HUES64 (cell line): ENCODE results near the gene SLC12A6.
"Not testable (repeated sequence)": the region's sequence is repeated elsewhere in the genome, so short reads cannot be mapped to it uniquely, and the experiment has no call there.

Experiments used
- H3K27ac ChIP-seq: 2 replicates; pipeline ENCODE4 v1.7.0; 2013; ENCODE audit warnings: low read depth, low read length, inconsistent platforms
- H3K27me3 ChIP-seq: 2 replicates; pipeline ENCODE4 v1.6.1; 2013; ENCODE audit warnings: mild to moderate bottlenecking, low read length; ENCODE audit not compliant: insufficient read depth
- H3K36me3 ChIP-seq: 2 replicates; pipeline ENCODE4 v1.6.1; 2013; ENCODE audit warnings: mild to moderate bottlenecking, low read length; ENCODE audit not compliant: insufficient read depth
- H3K4me1 ChIP-seq: 2 replicates; pipeline ENCODE4 v1.6.1; 2013; ENCODE audit warnings: mild to moderate bottlenecking, low read length, moderate library complexity; ENCODE audit not compliant: insufficient read depth
- H3K4me3 ChIP-seq: 2 replicates; pipeline ENCODE4 v1.5.1; 2013; ENCODE audit warnings: mild to moderate bottlenecking, low read length, moderate library complexity
- H3K9ac ChIP-seq: 2 replicates; pipeline ENCODE4 v1.6.1; 2013; ENCODE audit warnings: mild to moderate bottlenecking, low read depth, low read length
- H3K9me3 ChIP-seq: 2 replicates; pipeline ENCODE4 v1.6.1; 2013; ENCODE audit warnings: low read depth, low read length; ENCODE audit not compliant: insufficient read depth
- WGBS: fragments of 150-250, 120-280 bp; methylation state at CpG from one replicate; pipeline ENCODE4 v1.1.7; 2013; ENCODE audit warnings: missing lambda C conversion rate; 5-methylcytosine and 5-hydroxymethylcytosine counted together

SLC12A6 gene

GRCh38 chr15:34355241-34355640 lies 17.7 kb upstream of the SLC12A6 start:
- no peak overlapping the region for H3K9ac ChIP-seq
- no peaks in the 10 kb centered on the region for H3K9me3 ChIP-seq
- H3K36me3 ChIP-seq: peaks cover 52% of the 10 kb centered on the region
- no peak overlapping the region for H3K27ac ChIP-seq
- H3K4me1 ChIP-seq: peaks cover 6% of the 10 kb centered on the region; the same call in 1 of the 2 replicates
- H3K27me3 ChIP-seq: no peaks in the 10 kb centered on the region
- no peak overlapping the region for H3K4me3 ChIP-seq
- WGBS: 93% methylated on average over 9 of the region's 9 CpGs

GRCh38 chr15:34354286-34354685 lies 16.7 kb upstream of the SLC12A6 start:
- H3K9me3 ChIP-seq: no peaks in the 10 kb centered on the region
- WGBS: 97% methylated on average over 7 of the region's 7 CpGs
- H3K9ac ChIP-seq: no peak overlapping the region
- H3K27ac ChIP-seq: no peak overlapping the region
- H3K36me3 ChIP-seq: peaks cover 43% of the 10 kb centered on the region
- H3K4me1 ChIP-seq: peaks cover 6% of the 10 kb centered on the region; the same call in 1 of the 2 replicates
- no peak overlapping the region for H3K4me3 ChIP-seq
- no peaks in the 10 kb centered on the region for H3K27me3 ChIP-seq

DNA sequence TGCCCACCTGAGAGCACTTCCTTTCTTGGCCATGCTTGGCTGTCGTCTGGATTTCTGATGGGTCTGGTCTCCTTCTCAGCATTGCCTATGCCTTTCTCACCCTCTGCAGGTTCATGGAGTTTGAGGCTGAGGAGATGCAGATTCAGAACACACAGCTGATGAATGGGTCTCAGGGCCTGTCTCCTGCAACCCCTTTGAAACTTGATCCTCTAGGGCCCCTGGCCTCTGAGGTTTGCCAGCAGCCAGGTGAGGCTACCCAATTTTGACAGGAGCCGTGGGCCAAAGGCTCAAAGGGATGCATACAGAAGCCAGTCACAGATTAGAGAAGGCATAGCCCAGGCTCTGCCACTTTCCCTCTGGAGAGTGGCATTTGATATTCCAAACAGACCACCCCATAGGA lies 16.0 kb upstream of the SLC12A6 start:
- Histone ChIP-seq H3K27ac (no peak overlapping the region), H3K9me3 (no peaks in the 10 kb centered on the region), H3K4me3 (no peak overlapping the region), H3K36me3 (peaks cover 36% of the 10 kb centered on the region), H3K4me1 (peaks cover 6% of the 10 kb centered on the region; the same call in 1 of the 2 replicates), H3K9ac (no peak overlapping the region), H3K27me3 (no peaks in the 10 kb centered on the region)
- WGBS: 75% methylated on average over 2 of the region's 2 CpGs

DNA sequence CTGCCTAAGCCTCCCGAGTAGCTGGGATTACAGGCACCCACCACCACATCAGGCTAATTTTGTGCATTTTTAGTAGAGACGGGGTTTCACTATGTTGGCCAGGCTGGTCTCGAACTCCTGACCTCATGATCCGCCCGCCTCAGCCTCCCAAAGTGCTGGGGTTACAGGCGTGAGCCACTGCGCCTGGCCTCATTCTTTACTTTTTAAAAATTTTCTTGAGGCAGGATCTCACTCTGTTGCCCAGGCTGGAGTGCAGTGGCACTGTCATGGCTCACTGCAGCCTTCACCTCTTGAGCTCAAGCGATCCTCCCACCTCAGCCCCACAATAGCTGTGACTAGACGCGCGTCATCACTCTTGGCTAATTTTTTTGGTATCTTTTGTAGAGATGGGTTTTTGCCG lies 15.4 kb upstream of the SLC12A6 start:
- peaks cover 30% of the 10 kb centered on the region for H3K36me3 ChIP-seq
- H3K9ac ChIP-seq, H3K4me3 ChIP-seq, H3K27me3 ChIP-seq, H3K27ac ChIP-seq, H3K4me1 ChIP-seq, H3K9me3 ChIP-seq: not testable (repeated sequence)
- WGBS: 89% methylated on average over 12 of the region's 12 CpGs

DNA sequence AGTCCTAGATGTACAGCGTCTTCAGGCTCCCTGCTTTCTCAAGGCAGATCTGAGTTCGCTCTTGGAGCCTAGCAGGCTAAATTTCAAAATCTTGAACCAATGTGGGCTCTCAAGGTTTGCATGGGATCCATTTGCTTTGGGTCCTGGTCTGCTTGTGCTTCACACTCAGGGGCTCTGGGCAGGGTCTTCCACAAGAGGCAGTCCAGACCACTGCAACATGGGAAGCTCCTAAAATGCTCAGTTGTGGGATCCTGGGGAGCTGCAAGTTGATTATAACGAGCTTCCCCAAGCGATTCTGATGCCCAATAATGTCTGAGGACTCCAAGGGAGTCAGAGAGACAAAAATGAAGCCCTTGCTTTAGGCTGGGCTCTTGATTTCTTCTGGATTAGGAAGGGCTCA lies 12.2 kb upstream of the SLC12A6 start:
- WGBS: 90% methylated on average over 4 of the region's 4 CpGs
- no peak overlapping the region for H3K4me3 ChIP-seq
- H3K27me3 ChIP-seq: no peaks in the 10 kb centered on the region
- peaks cover 6% of the 10 kb centered on the region; the same call in 1 of the 2 replicates for H3K4me1 ChIP-seq
- H3K9me3 ChIP-seq: no peaks in the 10 kb centered on the region
- no peak overlapping the region for H3K27ac ChIP-seq
- no peak overlapping the region for H3K9ac ChIP-seq
- H3K36me3 ChIP-seq: peaks cover 4% of the 10 kb centered on the region

- Histone ChIP-seq H3K36me3 (no peaks in the 10 kb centered on the region), H3K9ac (no peak overlapping the region), H3K9me3 (no peaks in the 10 kb centered on the region), H3K4me3 (no peak overlapping the region), H3K4me1 (peaks cover 1% of the 10 kb centered on the region; the same call in 1 of the 2 replicates), H3K27me3 (no peaks in the 10 kb centered on the region), H3K27ac (no peak overlapping the region)
- 86% methylated on average over 1 of the region's 1 CpG for WGBS
Measured at GRCh38 chr15:34348735-34349300, 11.2 kb upstream of the SLC12A6 start.

- Histone ChIP-seq H3K36me3 (no peaks in the 10 kb centered on the region), H3K27ac (no peak overlapping the region), H3K4me3 (no peak overlapping the region), H3K9ac (no peak overlapping the region), H3K4me1 (no peaks in the 10 kb centered on the region), H3K9me3 (no peaks in the 10 kb centered on the region), H3K27me3 (no peaks in the 10 kb centered on the region)
- WGBS: 87% methylated on average over 13 of the region's 13 CpGs
Measured at GRCh38 chr15:34347951-34348638, 10.5 kb upstream of the SLC12A6 start.

GRCh38 chr15:34342737-34343575 lies 5.4 kb upstream of the SLC12A6 start, which contains the start of the genes NOP10 and NUTM1:
Gene NOP10, minus strand, starts transcription at chr15:34343136. Its CDS starts 63 bp downstream, at chr15:34343073.
Gene NUTM1, plus strand, starts transcription at chr15:34343315. Its CDS starts 382 bp downstream, at chr15:34343697.
- Histone ChIP-seq H3K27me3 (no peaks in the 10 kb centered on the region), H3K4me1 (no peaks in the 10 kb centered on the region), H3K27ac (peak within 1 kb of the TSS; percentile 79), H3K36me3 (peaks cover 30% of the 10 kb centered on the region), H3K4me3 (peak within 1 kb of the TSS; percentile 83), H3K9ac (peak within 1 kb of the TSS; percentile 89), H3K9me3 (no peaks in the 10 kb centered on the region)
- WGBS: under 1% methylated on average over 37 of the region's 38 CpGs

DNA sequence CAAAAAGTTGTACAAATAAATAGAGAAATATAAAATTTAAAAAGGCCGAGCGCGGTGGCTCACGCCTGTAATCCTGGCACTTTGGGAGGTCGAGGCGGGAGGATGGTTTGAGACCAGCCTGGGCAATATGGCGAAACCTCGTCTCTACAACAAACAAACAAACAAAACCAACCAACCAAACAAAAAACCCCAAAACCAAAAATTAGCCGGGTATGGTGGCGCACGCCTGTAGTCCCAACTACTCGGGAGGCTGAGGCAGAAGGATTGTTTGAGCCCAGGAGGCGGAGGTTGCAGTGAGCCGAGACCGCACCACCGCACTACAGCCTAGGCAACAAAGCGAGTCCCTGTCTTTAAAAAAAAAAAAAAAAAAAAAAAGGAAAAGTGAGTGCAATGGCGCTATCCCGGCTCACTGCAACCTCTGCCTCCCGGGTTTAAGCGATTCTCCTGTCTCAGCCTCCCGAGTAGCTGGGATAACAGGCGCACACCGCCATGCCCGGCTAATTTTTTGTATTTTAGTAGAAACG lies 4.7 kb upstream of the SLC12A6 start:
- Histone ChIP-seq H3K36me3 (peaks cover 30% of the 10 kb centered on the region), H3K9ac (peak overlapping the region; percentile 89), H3K4me3 (peak overlapping the region; percentile 83), H3K27ac (peak overlapping the region; percentile 79; the same call in 1 of the 2 replicates)
- H3K27me3 ChIP-seq, H3K4me1 ChIP-seq, H3K9me3 ChIP-seq: not testable (repeated sequence)
- WGBS: 37% methylated on average over 26 of the region's 26 CpGs

GRCh38 chr15:34341381-34342212 lies 4.0 kb upstream of the SLC12A6 start:
- no peak overlapping the region for H3K27ac ChIP-seq
- H3K9me3 ChIP-seq: no peaks in the 10 kb centered on the region
- H3K27me3 ChIP-seq: no peaks in the 10 kb centered on the region
- peak overlapping the region; percentile 83 for H3K4me3 ChIP-seq
- no peak overlapping the region for H3K9ac ChIP-seq
- peaks cover 30% of the 10 kb centered on the region for H3K36me3 ChIP-seq
- peaks cover 6% of the 10 kb centered on the region; the same call in 1 of the 2 replicates for H3K4me1 ChIP-seq
- 94% methylated on average over 15 of the region's 15 CpGs for WGBS
